Epidermal melanocyte (primary cell): ENCODE measurements around the gene CNOT1.
"Not testable (repeated sequence)": the region's sequence is repeated elsewhere in the genome, so short reads cannot be mapped to it uniquely, and the experiment has no call there.

ENCODE experiments used
- DNase-seq: peaks from one replicate; pipeline ENCODE4 v3.0.0; 2011; ENCODE audit warnings: low spot score; ENCODE audit not compliant: insufficient read length

CNOT1 gene

DNA sequence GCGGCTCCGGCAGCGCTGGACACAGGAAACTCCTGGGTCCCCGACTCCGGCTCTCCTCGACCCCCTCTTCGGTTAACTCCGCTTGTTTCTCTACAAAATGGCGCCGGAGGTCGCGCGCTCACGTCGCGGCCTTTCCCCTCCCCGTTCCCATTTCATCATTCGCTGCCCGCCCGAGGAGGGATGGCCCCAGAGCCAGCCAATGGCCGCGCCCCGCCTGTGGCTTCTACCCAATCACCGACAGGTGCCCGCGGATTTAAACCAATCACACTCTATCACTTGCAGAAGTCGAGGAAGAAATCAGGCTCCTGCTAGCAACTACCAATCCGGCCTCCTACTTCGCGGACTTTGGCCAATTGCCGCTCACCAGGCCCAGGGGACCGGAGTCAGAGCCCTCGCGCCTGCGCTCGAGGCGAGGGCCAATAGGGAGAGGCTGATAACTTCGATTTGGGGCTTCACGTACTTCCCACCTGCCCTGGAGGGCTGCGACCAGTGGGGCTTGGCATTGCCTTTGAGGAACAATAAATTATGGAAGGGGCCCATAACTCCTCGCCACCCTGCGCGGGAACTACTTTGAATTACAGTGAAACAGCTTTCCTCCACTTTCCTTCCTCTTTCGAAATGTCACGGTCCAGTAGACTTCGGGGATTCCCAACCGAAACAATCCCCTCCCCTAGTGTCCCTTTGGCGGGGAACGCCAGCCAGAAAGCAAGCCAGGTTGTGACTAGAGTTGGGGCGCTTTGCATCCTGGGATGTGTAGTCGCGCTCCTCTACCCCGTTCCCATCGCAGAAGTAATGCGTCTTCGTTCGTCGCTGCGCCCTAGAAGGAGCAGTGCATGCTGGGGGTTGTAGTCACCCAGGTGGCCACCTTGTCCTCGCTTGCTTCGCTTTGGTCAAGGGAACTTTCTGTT lies at the start of gene CNOT1:
Gene CNOT1, minus strand, starts transcription at position 94 of the 908 bp plus-strand sequence. CDS start 30,489 bp downstream, outside the sequence.
- peak; percentile 86 for DNase-seq

DNA sequence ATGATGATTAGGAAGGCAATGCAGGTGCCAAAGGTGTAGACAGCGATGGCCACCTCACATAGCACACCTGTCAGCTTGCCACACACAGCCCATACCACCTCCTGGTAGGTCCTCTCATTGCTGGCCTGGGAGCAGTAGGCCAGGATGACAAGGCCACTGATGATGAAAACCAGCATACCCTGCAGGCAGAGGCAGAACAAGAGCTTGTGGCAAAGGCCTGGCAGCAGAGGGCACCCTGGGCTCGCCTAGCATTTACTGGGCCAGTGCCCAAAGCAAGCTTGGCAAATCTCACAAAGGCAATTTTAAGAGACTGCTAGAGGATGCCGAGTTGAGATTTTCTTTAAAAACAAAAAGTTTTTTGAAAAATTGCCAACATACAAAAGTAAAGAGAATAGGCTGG lies 49.1 kb upstream of the CNOT1 start:
- DNase-seq = no peak

DNA sequence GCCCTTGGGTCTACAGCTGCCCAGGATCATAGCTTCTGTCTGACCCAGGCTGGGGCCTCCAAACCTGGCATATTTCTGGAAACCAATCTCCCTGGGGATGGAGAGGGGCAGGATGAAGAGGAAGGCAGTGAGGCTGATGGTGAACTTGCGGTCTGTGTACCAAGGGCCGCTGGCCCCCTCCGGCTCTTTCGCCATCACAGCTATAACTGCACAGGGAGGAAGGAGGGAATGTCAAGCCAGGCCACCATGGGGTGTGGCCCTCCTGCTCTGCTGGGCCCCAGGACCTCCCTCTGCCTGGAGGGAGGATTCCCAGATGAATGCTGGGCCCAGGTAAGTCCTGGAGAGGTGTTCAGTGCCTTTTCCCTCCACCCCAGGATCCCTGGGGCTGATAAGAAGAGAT lies 48.6 kb upstream of the CNOT1 start:
- no peak for DNase-seq

DNA sequence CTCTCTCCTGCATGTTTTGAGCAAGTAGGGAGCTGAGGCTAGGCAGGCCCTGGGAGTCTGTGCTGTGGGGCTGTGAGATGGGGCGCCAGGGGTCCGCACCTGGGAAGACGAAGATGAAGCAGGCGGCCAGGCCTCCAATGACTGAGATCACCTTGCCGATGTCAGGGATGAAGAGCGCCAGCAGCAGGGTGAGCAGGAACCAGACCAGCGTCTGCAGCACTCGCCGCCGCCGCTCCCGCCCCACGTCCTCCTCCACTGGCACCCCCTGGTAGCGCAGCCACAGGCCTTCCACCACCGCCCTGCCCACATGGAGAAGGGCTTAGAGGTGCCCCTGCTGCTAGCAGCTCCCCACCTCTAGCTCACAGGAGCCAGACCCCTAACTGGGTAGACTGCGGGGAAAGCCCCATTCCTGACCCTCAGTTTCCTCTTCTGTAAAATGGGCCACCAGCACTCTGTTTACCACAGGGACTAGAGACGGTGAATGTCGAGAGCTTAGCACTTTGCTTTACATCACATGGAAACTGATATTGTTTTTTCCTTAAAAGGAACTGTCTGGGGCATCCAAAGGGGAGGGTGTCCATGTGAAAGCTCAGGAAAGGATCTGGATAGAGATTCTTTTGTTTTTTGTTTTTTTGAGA lies 41.4 kb upstream of the CNOT1 start:
- no peak for DNase-seq

DNA sequence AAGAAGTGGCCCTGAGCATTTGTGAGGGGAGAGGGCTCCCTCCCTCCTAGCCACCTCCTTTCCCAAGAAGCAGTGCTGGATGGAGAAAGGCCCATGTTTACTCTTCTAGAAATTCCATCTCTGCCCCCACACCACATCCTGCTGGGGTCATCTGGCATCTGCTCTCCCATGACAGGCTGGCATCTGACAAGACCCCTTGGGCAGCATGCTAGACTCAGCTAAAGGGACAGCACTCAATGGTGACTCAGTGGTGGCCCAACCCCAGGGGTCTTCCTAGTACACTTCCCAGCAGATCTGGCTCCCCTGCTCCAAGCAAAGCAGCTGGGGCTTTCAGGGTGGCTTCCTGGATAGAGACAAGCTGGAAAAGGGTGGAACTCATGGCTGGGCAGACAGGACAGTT lies 40.6 kb upstream of the CNOT1 start:
- DNase-seq = no peak

DNA sequence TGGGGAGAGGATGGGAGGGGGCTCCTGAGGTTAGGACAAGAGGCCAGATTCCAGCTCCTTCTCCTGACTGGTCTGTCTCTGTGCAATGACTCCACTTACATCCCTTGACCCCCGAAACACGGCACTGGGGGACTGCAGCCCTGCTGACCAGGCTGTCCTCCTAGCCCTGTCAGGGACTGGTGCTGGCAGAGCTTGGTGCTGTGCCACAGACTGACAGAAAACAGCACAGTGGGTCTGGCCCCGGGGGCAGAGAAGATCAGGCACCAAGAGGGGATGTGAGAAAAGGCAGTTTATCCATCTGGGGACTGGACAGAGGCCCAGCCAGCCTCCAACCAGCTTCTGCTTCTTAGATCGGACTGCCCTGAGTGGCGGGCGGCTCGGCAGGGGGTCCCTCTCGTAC lies 35.6 kb upstream of the CNOT1 start:
- DNase-seq = no peak

DNA sequence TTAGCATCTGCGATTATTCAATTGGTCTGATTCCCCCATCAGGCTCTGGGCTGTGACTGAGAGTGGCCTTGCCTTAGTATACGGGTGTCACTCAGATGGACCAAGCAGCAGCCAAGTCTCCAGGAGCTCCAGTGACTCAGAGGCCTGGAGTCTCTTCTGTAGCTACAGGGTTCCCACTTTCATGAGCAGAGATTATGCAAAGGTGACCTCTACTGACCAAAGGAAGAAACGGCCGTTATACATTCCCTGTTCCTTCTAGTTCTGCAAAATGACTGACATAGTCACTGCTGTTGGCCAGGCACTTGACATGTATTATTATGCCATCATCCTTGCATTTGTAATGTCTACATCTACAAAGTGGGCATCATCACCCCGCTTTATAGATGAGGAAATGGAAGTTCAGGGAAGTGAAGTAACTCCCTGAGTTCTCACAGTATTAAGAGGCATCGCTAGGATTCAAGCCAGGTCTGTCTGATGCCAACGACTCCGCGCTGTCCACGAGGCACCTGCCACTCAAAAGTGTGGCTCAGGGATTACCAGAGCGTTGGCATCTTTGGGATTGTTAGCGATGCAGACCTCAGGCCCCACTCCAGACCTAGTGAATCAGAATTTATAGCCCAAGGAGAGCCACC lies 31.7 kb upstream of the CNOT1 start:
- DNase-seq = peak; percentile 96

DNA sequence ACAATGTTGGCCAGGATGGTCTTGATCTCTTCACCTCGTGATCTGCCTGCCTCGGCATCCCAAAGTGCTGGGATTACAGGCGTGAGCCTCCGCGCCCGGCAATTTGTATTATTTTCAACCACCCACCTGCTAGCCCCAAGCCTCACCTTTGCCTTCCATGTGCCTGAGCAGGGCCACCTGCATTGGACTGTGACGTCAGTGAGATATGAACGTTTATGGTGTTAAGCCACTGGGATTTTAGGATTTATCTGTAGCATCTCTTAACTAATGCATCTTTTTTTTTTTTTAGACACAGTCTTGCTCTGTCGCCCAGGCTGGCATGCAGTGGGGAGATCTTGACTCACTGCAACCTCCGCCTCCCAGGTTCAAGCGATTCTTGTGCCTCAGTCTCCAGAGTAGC lies 30.3 kb upstream of the CNOT1 start:
- DNase-seq = not testable (repeated sequence)

DNA sequence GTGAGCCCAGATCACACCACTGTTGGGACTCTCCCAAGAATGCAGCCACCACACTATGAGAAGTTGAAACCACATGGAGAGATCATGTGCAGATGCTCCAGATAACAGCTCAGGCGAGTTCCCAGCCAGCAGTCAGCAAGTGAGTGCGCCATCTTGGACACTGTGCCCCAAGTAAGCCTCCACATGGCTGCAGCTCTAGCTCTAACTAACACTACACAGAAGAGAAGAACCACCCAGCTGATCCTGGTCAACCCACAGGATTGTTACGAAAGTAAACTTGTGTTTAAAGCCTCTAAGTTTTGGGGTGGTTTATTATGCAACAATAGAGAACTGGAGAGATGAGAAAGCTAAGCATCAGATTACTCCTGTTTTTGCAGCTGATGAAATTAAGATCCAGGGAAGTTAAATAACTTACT lies 29.2 kb upstream of the CNOT1 start:
- DNase-seq = no peak

DNA sequence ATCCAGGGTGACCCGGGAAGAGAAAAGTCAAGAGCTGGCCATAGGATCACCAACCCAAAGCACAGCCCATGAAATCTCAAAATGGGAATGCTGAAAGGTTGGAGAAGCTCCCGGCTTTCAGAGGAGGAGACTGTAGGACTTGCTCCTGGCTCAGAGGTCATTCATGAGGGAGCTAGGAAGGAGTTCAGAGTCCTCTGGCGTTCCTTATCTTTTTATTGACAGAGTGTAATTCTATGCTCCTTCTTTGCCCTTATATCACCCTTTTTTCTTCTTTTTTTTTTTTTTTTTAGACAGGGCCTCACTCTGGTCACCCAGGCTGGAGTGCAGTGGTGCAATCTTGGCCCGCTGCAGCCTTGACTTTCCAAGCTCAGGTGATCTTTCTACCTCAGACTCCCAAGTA lies 27.3 kb upstream of the CNOT1 start:
- no peak for DNase-seq

DNA sequence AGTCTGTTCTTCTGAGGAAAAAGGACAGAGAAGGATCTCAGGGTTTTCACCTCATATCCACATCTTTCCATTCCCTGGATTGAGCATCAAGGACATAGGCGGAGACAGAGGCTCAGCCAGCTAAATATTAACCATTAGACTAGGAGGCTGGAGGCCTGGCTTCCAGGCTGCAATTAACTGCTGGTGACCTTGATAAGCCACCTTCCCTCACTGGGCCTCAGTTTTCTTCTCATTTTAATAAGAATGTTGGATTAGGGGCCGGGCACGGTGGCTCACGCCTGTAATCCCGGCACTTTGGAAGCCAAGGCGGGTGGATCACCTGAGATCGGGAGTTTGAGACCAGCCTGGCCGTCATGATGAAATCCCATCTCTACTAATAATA lies 25.6 kb upstream of the CNOT1 start:
- no peak for DNase-seq

DNA sequence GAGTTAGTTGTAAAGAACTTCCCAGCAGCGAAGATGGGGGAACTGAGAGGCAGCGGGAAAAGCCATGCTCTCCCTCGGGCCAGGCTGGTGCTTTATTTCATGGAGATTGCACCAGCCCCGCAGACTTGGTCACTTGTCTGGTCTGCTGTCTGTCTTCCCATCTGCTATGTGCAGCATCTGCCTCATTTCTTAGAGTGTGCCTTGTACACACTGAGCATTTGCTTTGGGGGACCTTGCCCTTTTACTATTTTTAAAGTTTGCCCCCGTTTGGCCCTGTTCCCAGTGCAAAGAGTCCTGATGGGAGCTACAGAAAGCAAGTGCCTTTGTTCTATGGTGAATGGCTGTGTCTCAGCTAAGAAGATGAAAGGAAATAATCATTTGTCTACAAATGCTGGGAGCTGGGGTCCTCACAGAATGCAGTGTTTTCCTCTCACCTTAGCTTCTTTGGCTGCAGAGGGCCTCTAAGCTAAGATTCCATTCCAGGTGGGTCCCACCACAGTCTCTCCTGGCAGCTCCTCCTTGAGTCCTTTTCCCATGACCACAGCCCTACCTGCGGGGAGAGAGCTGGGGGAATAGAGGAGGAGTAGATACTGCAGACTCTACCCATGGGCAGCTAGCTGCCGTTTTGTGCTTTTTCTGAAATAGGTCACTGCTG lies 25.1 kb upstream of the CNOT1 start:
- DNase-seq = no peak

DNA sequence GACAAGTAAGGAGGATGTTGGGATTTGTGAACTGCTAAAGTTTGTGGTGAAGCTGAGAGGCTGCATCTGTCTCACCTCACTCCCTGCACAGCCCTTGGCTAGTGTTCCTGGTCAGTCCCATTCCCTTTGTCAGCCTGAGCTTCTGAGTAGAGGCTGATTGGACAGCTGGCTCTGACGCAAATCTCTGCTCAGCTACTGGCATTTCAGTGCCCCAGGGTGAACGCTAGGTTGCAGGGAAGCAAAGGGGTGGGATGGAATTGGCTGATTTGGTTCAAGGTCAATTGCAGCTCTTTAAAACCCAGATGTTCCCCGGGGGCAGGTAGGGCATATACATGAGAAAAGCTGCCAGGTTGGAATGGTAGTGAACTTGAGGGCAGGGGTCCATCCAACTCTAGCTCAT lies 23.1 kb upstream of the CNOT1 start:
- no peak for DNase-seq

DNA sequence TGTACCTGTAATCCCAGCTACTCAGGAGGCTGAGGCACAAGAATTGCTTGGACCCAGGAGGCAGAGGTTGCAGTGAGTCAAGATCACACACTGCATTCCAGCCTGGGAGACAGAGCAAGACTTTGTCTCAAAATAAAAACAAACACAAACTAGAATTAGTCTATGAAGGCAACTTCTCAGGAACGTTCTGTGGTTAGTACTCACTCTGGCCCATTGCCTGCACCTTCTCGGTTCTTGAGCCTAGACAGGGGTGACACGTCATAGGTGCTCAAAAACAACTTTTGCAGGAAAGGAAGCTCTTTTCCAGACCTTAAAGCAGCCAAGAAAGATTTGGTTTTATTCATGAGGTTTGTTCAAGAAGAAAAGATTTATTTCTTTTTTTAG lies 22.3 kb upstream of the CNOT1 start:
- DNase-seq = no peak

DNA sequence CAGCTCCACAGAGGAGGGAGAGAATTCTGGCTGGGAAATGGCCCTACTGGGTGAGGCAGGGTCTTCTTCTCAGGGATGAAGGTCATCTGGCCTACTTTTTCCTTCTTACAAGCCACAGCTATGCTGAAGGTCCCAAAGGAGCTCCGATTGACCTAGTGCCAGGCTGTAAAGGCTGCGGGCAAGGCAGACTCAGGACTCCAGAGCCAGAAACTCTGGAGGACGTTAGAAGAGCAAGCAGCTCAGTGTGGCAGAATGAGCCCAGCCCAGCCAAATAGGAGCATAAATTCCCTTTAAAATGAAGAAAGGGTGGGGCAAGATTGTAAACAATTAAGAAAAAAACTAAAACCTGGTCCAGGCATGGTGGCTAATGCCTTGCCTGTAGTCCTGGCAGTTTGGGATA lies 20.1 kb upstream of the CNOT1 start:
- DNase-seq = no peak

DNA sequence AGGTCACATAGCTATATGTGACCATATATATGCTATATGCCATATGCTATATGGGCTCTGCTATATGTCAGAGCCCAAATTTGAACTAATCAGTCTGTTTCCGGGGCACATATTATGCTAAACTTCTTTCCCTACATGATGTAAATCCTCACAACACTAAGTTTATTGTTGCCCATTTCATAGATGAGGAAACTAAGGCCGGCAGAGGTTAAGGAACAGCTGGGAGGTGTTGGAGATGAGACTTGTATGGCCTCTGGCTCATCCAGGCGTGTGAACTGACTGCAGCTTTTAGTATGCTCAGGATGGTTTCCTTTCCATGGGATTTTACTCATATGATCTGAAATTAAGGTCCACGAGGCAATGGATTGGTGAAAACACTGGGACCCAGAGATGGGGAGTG lies 17.5 kb upstream of the CNOT1 start:
- DNase-seq = no peak

DNA sequence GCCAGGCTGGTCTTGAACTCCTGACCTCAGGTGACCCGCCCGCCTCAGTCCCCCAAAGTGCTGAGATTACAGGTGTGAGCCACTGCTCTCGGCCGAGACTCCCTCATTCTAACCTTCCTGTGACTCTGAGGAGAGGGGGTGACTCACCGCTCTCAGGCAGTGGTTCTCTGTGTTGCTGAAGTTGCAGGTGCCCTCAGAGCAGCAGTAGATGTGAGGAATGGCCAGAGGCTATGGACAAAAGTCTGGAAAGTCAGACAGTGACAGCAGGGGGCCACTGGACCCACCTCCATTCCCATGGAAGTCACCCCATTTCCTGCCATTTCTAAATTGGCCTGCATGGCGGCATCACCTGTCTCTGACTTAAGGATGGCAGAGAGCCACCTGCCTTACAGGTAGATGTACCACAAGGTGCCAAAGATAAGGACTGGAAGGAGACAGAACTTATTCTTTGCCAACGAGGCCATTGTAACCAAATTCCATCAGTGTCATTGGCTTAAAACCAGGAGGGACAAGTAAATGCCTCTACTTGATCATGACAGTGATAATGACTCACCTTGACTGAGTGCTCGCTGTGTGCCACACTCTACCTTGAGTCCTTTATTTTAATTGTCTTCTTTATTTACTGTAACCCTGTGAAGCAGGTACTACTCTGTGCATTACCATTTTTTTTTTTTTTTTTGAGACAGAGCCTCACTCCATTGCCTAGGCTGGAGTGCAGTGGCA lies 15.3 kb upstream of the CNOT1 start:
- DNase-seq = no peak

DNA sequence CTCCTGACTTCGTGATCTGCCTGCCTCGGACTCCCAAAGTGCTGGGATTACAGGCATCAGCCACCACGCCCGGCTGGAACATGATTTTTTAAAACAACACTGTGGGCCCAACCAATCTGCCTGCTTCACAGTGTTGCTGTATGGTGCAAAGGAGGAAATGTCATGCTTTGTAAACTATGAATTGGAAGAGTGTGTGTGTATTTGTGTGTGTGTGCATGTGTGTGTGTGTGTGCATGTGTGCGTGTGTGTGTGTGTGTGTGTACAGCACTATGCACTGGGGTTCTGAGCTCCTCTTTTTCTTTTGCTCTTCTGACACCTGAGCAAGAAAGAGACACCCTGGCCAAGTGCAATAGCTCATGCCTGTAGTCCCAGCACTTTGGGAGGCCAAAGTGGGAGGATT lies 14.5 kb upstream of the CNOT1 start:
- DNase-seq = no peak

DNA sequence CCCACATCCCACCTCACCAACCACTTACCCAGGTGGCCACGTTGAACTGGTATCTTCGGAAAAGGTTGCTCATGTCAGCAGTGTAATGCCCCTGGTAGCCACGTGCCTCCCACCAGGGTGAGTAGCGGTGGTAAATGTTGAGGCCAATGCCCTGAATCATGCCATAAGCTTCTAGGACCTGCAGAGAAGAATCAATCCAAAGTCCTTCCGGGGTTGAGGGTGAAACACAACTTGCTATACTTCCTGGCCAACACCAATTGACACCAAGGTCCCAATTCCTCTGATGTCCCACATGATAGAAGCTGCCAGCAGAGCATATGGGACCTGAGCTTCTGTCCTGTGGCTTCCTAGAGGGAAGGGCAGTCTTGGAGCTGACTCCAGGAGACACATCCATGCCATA lies 11.3 kb upstream of the CNOT1 start:
- DNase-seq = no peak

DNA sequence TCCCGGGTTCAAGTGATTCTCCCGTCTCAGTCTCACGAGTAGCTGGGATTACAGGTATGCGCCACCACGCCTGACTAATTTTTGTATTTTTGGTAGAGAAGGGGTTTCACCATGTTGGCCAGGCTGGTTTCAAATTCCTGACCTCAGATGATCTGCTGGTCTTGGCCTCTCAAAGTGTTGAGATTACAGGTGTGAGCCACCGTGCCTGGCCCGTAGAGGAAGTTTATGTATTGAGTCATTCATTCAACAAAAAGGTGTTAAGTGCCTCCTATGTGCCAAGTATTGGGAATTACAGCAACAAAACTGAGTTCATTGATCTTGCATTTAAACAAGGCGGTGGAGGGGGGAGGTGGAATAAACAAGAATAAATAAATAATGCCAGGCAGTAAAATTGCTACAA lies 10.2 kb upstream of the CNOT1 start:
- DNase-seq = no peak

DNA sequence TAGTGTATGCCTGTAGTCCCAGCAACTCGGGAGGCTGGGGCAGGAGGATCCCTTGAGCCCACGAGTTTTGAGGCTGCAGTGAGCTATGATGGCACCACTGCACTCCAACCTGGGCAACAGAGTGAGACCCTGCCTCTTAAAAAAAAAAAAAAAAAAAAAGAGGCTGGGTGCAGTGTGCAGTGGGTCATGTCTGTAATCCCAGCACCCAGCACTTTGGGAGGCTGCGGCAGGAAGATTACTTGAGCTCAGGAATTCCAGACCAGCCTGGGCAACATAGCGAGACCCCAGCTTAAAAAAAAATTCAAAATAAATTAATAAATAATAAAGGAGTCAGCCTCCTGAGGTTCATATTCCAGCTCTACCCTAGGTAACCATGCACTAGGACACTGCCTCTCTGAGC lies 9.6 kb upstream of the CNOT1 start:
- no peak for DNase-seq
